Loucy (cell line): ENCODE data around the gene PAF1.

Experiments used
- H2AFZ ChIP-seq: fragments of 200-600 bp; sonication (generic); 2 replicates; pipeline ENCODE4 v1.6.0; 2016; ENCODE audit warnings: antibody characterized with exemption, mild to moderate bottlenecking, low read length, moderate library complexity
- H3F3A ChIP-seq: fragments of 200-600 bp; 2 replicates; pipeline ENCODE4 v1.6.0; 2016; ENCODE audit warnings: antibody characterized with exemption, low read depth, mild to moderate bottlenecking
- H3K27me3 ChIP-seq: fragments of 200-600 bp; sonication (generic); 2 replicates; pipeline ENCODE4 v1.6.1; 2014; ENCODE audit warnings: low read length, mild to moderate bottlenecking; ENCODE audit not compliant: insufficient read depth, poor library complexity, severe bottlenecking
- H3K36me3 ChIP-seq: fragments of 200-600 bp; sonication (generic); 2 replicates; pipeline ENCODE4 v1.6.1; 2016; ENCODE audit warnings: low read length; ENCODE audit not compliant: insufficient read depth
- H3K4me1 ChIP-seq: fragments of 200-600 bp; sonication (generic); 2 replicates; pipeline ENCODE4 v1.5.1; 2014; ENCODE audit warnings: low read length, mild to moderate bottlenecking; ENCODE audit not compliant: insufficient read depth, poor library complexity, severe bottlenecking
- H3K4me2 ChIP-seq: fragments of 200-600 bp; sonication (generic); 2 replicates; pipeline ENCODE4 v1.6.0; 2014; ENCODE audit warnings: antibody characterized with exemption, low read length, low read depth, mild to moderate bottlenecking; ENCODE audit not compliant: poor library complexity, severe bottlenecking
- H3K4me3 ChIP-seq: fragments of 200-600 bp; sonication (generic); 2 replicates; pipeline ENCODE4 v1.5.1; 2014; ENCODE audit warnings: low read length, mild to moderate bottlenecking, mixed read lengths; ENCODE audit not compliant: poor library complexity, severe bottlenecking
- H3K79me2 ChIP-seq: fragments of 200-600 bp; sonication (generic); 2 replicates; pipeline ENCODE4 v1.6.1; 2014; ENCODE audit warnings: low read length; ENCODE audit not compliant: insufficient read depth
- H3K9ac ChIP-seq: fragments of 200-600 bp; sonication (generic); 2 replicates; pipeline ENCODE4 v1.6.0; 2014; ENCODE audit warnings: mild to moderate bottlenecking, low read depth, low read length, moderate library complexity; ENCODE audit not compliant: poor library complexity, severe bottlenecking
- H3K9me2 ChIP-seq: fragments of 200-600 bp; sonication (generic); replicated peaks from 2 replicates; pipeline ENCODE4 v1.6.1; 2016; ENCODE audit warnings: low read depth, low read length, mixed read lengths
- H3K9me3 ChIP-seq: fragments of 200-600 bp; sonication (generic); 2 replicates; pipeline ENCODE4 v1.6.1; 2014; ENCODE audit warnings: mild to moderate bottlenecking, antibody characterized with exemption, low read length, low read depth; ENCODE audit not compliant: insufficient read depth
- H4K20me1 ChIP-seq: fragments of 200-600 bp; sonication (generic); 2 replicates; pipeline ENCODE4 v1.6.0; 2014; ENCODE audit warnings: antibody characterized with exemption, low read length, mild to moderate bottlenecking; ENCODE audit not compliant: insufficient read depth, poor library complexity, severe bottlenecking
- CTCF ChIP-seq: fragments of 200-600 bp; sonication (generic); conservative IDR thresholded peaks from 2 replicates; pipeline ENCODE4 v1.5.1; 2014; ENCODE audit warnings: mild to moderate bottlenecking, antibody characterized with exemption, low read length
- EZH2phosphoT487 ChIP-seq: fragments of 200-600 bp; IDR thresholded peaks from 2 replicates; pipeline ENCODE4 v1.6.1; 2018; ENCODE audit warnings: antibody characterized with exemption, mild to moderate bottlenecking, moderate library complexity, borderline replicate concordance

The PAF1 gene

GRCh38 chr19:39424934-39425333, 34.0 kb upstream of the PAF1 start:
- Histone ChIP-seq H3F3A (no peaks in the 10 kb centered on the region), H3K4me3 (no peak overlapping the region), H3K4me2 (no peak overlapping the region), H2AFZ (no peak overlapping the region), H3K9ac (no peak overlapping the region), H3K9me2 (no peaks in the 10 kb centered on the region), H3K9me3 (no peaks in the 10 kb centered on the region), H3K27me3 (no peaks in the 10 kb centered on the region), H4K20me1 (no peaks in the 10 kb centered on the region), H3K79me2 (no peaks in the 10 kb centered on the region), H3K4me1 (no peaks in the 10 kb centered on the region), H3K36me3 (peaks cover 10% of the 10 kb centered on the region; the same call in 1 of the 2 replicates)
- TF ChIP-seq CTCF (no peak), EZH2phosphoT487 (no peak)

GRCh38 chr19:39423258-39424086, 32.6 kb upstream of the PAF1 start:
- peaks cover 18% of the 10 kb centered on the region; the same call in 1 of the 2 replicates for H3K36me3 ChIP-seq
- no peak overlapping the region for H2AFZ ChIP-seq
- no peaks in the 10 kb centered on the region for H3K4me1 ChIP-seq
- no peak overlapping the region for H3K4me2 ChIP-seq
- no peaks in the 10 kb centered on the region for H3K9me2 ChIP-seq
- no peaks in the 10 kb centered on the region for H4K20me1 ChIP-seq
- no peak for TF ChIP-seq CTCF
- no peak for TF ChIP-seq EZH2phosphoT487
- no peaks in the 10 kb centered on the region for H3F3A ChIP-seq
- no peak overlapping the region for H3K9ac ChIP-seq
- H3K27me3 ChIP-seq = no peaks in the 10 kb centered on the region
- no peaks in the 10 kb centered on the region for H3K9me3 ChIP-seq
- H3K4me3 ChIP-seq = no peak overlapping the region
- no peaks in the 10 kb centered on the region for H3K79me2 ChIP-seq

GRCh38 chr19:39422020-39422419, 31.1 kb upstream of the PAF1 start:
- no peaks in the 10 kb centered on the region for H3K27me3 ChIP-seq
- no peak overlapping the region for H3K4me2 ChIP-seq
- H2AFZ ChIP-seq = no peak overlapping the region
- peaks cover 19% of the 10 kb centered on the region; the same call in 1 of the 2 replicates for H3K36me3 ChIP-seq
- no peak overlapping the region for H3K9ac ChIP-seq
- H3K9me2 ChIP-seq = no peaks in the 10 kb centered on the region
- TF ChIP-seq CTCF = no peak
- no peak for TF ChIP-seq EZH2phosphoT487
- no peaks in the 10 kb centered on the region for H3K9me3 ChIP-seq
- H3K79me2 ChIP-seq = peaks cover 2% of the 10 kb centered on the region; the same call in 1 of the 2 replicates
- H4K20me1 ChIP-seq = peaks cover 1% of the 10 kb centered on the region
- H3K4me3 ChIP-seq = no peak overlapping the region
- H3F3A ChIP-seq = no peaks in the 10 kb centered on the region
- H3K4me1 ChIP-seq = no peaks in the 10 kb centered on the region
